Fibroblast of lung (primary cell): ENCODE data around the gene SORCS2. TPM values are rescaled to one million over a fixed set of nuclear protein-coding genes. Genes with fewer than 3 reads are reported as not detected.

Experiments
- DNase-seq, 2 donors: peaks; one replicate each; pipeline versions ENCODE4 v3.0.0 to v3.0.0-alpha.2; 2010; ENCODE audit warnings: low read depth in 2 of 2
- H2AFZ ChIP-seq: 2 replicates; pipeline ENCODE4 v1.5.1; 2012; ENCODE audit warnings: low read length, control low read depth, inconsistent platforms
- H3K27ac ChIP-seq: 2 replicates; pipeline ENCODE4 v1.5.1; 2011; ENCODE audit warnings: low read length, control low read depth; ENCODE audit not compliant: insufficient read depth
- H3K27me3 ChIP-seq: 2 replicates; pipeline ENCODE4 v1.5.1; 2011; ENCODE audit warnings: mild to moderate bottlenecking, low read length; ENCODE audit not compliant: control insufficient read depth, insufficient read depth
- H3K36me3 ChIP-seq: 2 replicates; pipeline ENCODE4 v1.5.1; 2011; ENCODE audit warnings: low read length; ENCODE audit not compliant: control insufficient read depth, insufficient read depth
- H3K4me1 ChIP-seq: 2 replicates; pipeline ENCODE4 v1.5.1; 2011; ENCODE audit warnings: low read length; ENCODE audit not compliant: control insufficient read depth, insufficient read depth; ENCODE audit errors: extremely low read depth
- H3K4me2 ChIP-seq: 2 replicates; pipeline ENCODE4 v1.5.1; 2011; ENCODE audit warnings: low read length, control low read depth; ENCODE audit not compliant: insufficient read depth; ENCODE audit errors: extremely low read depth
- H3K4me3 ChIP-seq, 4 experiments: fragments of 200-600 bp in 1 of 4; sonication (generic) in 1 of 4; replicated peaks in 1 of 4; 2 replicates each; pipeline ENCODE4 v1.5.1; 2011 to 2016; ENCODE audit warnings: low read length in 4 of 4, low read depth in 3 of 4, mild to moderate bottlenecking in 3 of 4, control low read depth in 2 of 4, inconsistent platforms in 1 of 4, mixed read lengths in 1 of 4; ENCODE audit not compliant: insufficient read depth in 1 of 4; ENCODE audit errors: control extremely low read depth in 1 of 4
- H3K79me2 ChIP-seq: 2 replicates; pipeline ENCODE4 v1.5.1; 2012; ENCODE audit warnings: mild to moderate bottlenecking, low read length, inconsistent platforms; ENCODE audit not compliant: control insufficient read depth, insufficient read depth
- H3K9ac ChIP-seq: 2 replicates; pipeline ENCODE4 v1.5.1; 2011; ENCODE audit warnings: mild to moderate bottlenecking, low read length, control low read depth; ENCODE audit not compliant: insufficient read depth
- H3K9me3 ChIP-seq: 2 replicates; pipeline ENCODE4 v1.5.1; 2012; ENCODE audit warnings: low read depth, low read length; ENCODE audit not compliant: control insufficient read depth, insufficient read depth
- H4K20me1 ChIP-seq: 2 replicates; pipeline ENCODE4 v1.5.1; 2011; ENCODE audit warnings: low read length; ENCODE audit not compliant: control insufficient read depth, insufficient read depth; ENCODE audit errors: extremely low read depth
- CTCF ChIP-seq, 2 donors: IDR thresholded peaks in 1 of 2; conservative IDR thresholded peaks in 1 of 2; 1 replicate in 1 of 2; 2 replicates in 1 of 2; pipeline ENCODE4 v1.5.1; 2011 to 2012; ENCODE audit warnings: low read length in 2 of 2, control low read depth in 1 of 2, inconsistent platforms in 1 of 2, low read depth in 1 of 2, mild to moderate bottlenecking in 1 of 2
- EZH2 ChIP-seq: IDR thresholded peaks from 2 replicates; pipeline ENCODE4 v1.5.1; 2012; ENCODE audit warnings: low read length, control low read depth, mild to moderate bottlenecking; ENCODE audit errors: missing control alignments
- polyA plus RNA-seq, 2 donors: library from polyadenylated mRNA; depleted of rRNA in 1 of 2; stranded (reverse) in 1 of 2; unstranded in 1 of 2; fragments of >200 nt; gene quantifications; 2 replicates each; pipeline ENCODE4 v1.2.1, GENCODE V29; 2011 to 2012; ENCODE audit warnings: missing spikeins in 1 of 2
- total RNA-seq: library from RNA; depleted of rRNA; stranded (reverse); fragments of >200 nt; gene quantifications from 2 replicates; pipeline ENCODE4 v1.2.1, GENCODE V29; 2014

The SORCS2 gene
- total and polyA plus RNA-seq, 2 donors (not counting 1 experiment from before 2014, with no cell fraction given), result 0.17 to 0.41 TPM

- TF ChIP-seq CTCF (conservative IDR thresholded peaks at IDR 0.05 in 1 of 2, IDR thresholded peaks at IDR 0.05 in 1 of 2; ENCODE audit: low read depth in 1 of 2, low read length in 2 of 2), result no peak
- no peak for TF ChIP-seq EZH2
- H3K4me3 ChIP-seq, result no peak overlapping the region
- H3K4me2 ChIP-seq, result no peak overlapping the region
- no peak overlapping the region for H2AFZ ChIP-seq
- no peak overlapping the region for H3K9ac ChIP-seq
- H3K36me3 ChIP-seq, result no peaks in the 10 kb centered on the region
- H3K4me1 ChIP-seq, result no peaks in the 10 kb centered on the region
- H3K79me2 ChIP-seq, result no peaks in the 10 kb centered on the region
- H3K9me3 ChIP-seq, result peaks cover 2% of the 10 kb centered on the region
- H4K20me1 ChIP-seq, result no peaks in the 10 kb centered on the region
- no peak overlapping the region for H3K27ac ChIP-seq
- DNase-seq, result no peak
- no peaks in the 10 kb centered on the region for H3K27me3 ChIP-seq
Measured at GRCh38 chr4:7552466-7552865, 360.1 kb downstream of the SORCS2 start.

DNA sequence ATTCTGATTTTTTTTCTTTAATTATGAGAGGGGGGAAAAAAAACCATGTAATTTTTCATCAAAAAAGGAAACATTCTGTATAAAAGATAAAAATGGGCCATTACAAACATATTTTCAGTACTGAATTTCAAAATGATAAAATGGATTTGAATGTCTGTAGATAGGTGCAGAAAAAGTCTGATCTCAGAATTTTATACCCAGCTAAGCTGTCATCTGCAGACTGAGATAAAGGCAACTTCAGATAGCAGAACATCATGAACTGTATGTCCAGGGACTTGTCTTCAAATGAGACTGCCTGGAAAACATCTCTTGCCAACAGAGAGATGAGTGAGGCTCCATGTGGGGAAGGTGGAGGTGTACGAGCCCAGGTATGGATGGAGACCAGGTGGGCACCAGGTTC, 360.9 kb downstream of the SORCS2 start:
- no peaks in the 10 kb centered on the region for H4K20me1 ChIP-seq
- no peaks in the 10 kb centered on the region for H3K4me1 ChIP-seq
- no peaks in the 10 kb centered on the region for H3K79me2 ChIP-seq
- no peak overlapping the region for H2AFZ ChIP-seq
- H3K27ac ChIP-seq, result no peak overlapping the region
- H3K4me2 ChIP-seq, result no peak overlapping the region
- H3K9ac ChIP-seq, result no peak overlapping the region
- no peaks in the 10 kb centered on the region for H3K36me3 ChIP-seq
- DNase-seq, result no peak
- no peak overlapping the region for H3K4me3 ChIP-seq
- peaks cover 2% of the 10 kb centered on the region for H3K9me3 ChIP-seq
- TF ChIP-seq CTCF (conservative IDR thresholded peaks at IDR 0.05 in 1 of 2, IDR thresholded peaks at IDR 0.05 in 1 of 2; ENCODE audit: low read depth in 1 of 2, low read length in 2 of 2), result no peak
- no peak for TF ChIP-seq EZH2
- no peaks in the 10 kb centered on the region for H3K27me3 ChIP-seq

GRCh38 chr4:7554905-7555304, 362.6 kb downstream of the SORCS2 start:
- Histone ChIP-seq H3K79me2 (no peaks in the 10 kb centered on the region), H3K27ac (no peak overlapping the region), H3K4me3 (no peak overlapping the region), H3K36me3 (no peaks in the 10 kb centered on the region), H3K9ac (no peak overlapping the region), H3K27me3 (no peaks in the 10 kb centered on the region), H4K20me1 (no peaks in the 10 kb centered on the region), H3K9me3 (peaks cover 2% of the 10 kb centered on the region), H3K4me2 (no peak overlapping the region), H3K4me1 (no peaks in the 10 kb centered on the region), H2AFZ (no peak overlapping the region)
- TF ChIP-seq EZH2 (no peak), CTCF (conservative IDR thresholded peaks at IDR 0.05 in 1 of 2, IDR thresholded peaks at IDR 0.05 in 1 of 2; ENCODE audit: low read depth in 1 of 2, low read length in 2 of 2) (no peak)
- no peak for DNase-seq
